DND-41 (cell line): ENCODE data around the gene ESCO1.

Experiments
- ATAC-seq: fragments of 200-7000 bp; cut with Tn5 transposase; 3 replicates; pipeline ENCODE4 v1.9.1; 2021; ENCODE audit warnings: low read depth; ENCODE audit not compliant: insufficient read depth
- DNase-seq: peaks from one replicate; pipeline ENCODE4 v3.0.0-alpha.2; 2020
- H2AFZ ChIP-seq: 2 replicates; pipeline ENCODE4 v1.6.0; 2012; ENCODE audit warnings: low read depth, low read length
- H3K27ac ChIP-seq: 2 replicates; pipeline ENCODE4 v1.5.1; 2012; ENCODE audit warnings: low read length, inconsistent platforms
- H3K27me3 ChIP-seq: fragments of 200-600 bp; sonication (generic); 2 replicates; pipeline ENCODE4 v1.6.0; 2012; ENCODE audit warnings: low read length, mild to moderate bottlenecking, inconsistent platforms; ENCODE audit not compliant: insufficient read depth, poor library complexity
- H3K36me3 ChIP-seq: 2 replicates; pipeline ENCODE4 v1.5.1; 2012; ENCODE audit warnings: low read length, inconsistent platforms; ENCODE audit not compliant: insufficient read depth
- H3K4me1 ChIP-seq: 2 replicates; pipeline ENCODE4 v1.5.1; 2012; ENCODE audit warnings: mild to moderate bottlenecking, low read length; ENCODE audit not compliant: insufficient read depth
- H3K4me2 ChIP-seq: 2 replicates; pipeline ENCODE4 v1.6.0; 2012; ENCODE audit warnings: mild to moderate bottlenecking, moderate library complexity, low read length, inconsistent platforms; ENCODE audit not compliant: insufficient read depth
- H3K4me3 ChIP-seq, 2 experiments: fragments of 200-600 bp in 1 of 2; shearing (Covaris generic) in 1 of 2; 2 replicates each; pipeline ENCODE4 v1.5.1; 2012 to 2016; ENCODE audit warnings: inconsistent platforms in 2 of 2, low read length in 2 of 2, mild to moderate bottlenecking in 2 of 2, low read depth in 1 of 2, moderate library complexity in 1 of 2
- H3K79me2 ChIP-seq: 2 replicates; pipeline ENCODE4 v1.6.0; 2012; ENCODE audit warnings: low read length, inconsistent platforms; ENCODE audit not compliant: insufficient read depth
- H3K9ac ChIP-seq: 2 replicates; pipeline ENCODE4 v1.6.0; 2012; ENCODE audit warnings: low read depth, mild to moderate bottlenecking, inconsistent platforms, low read length, moderate library complexity
- H3K9me3 ChIP-seq: 2 replicates; pipeline ENCODE4 v1.5.1; 2012; ENCODE audit warnings: low read length, moderate library complexity, mild to moderate bottlenecking, inconsistent platforms; ENCODE audit not compliant: insufficient read depth, severe bottlenecking
- H4K20me1 ChIP-seq: 2 replicates; pipeline ENCODE4 v1.6.0; 2012; ENCODE audit warnings: low read length; ENCODE audit not compliant: insufficient read depth
- CTCF ChIP-seq: IDR thresholded peaks from 2 replicates; pipeline ENCODE4 v1.5.1; 2012; ENCODE audit warnings: borderline replicate concordance, low read length, moderate library complexity, mild to moderate bottlenecking; ENCODE audit not compliant: poor library complexity, severe bottlenecking; ENCODE audit errors: extremely low read depth
- EZH2 ChIP-seq: IDR thresholded peaks from 3 replicates; pipeline ENCODE4 v1.6.1; 2012; ENCODE audit warnings: borderline replicate concordance, low read depth, mild to moderate bottlenecking, moderate library complexity, low read length, inconsistent platforms; ENCODE audit not compliant: severe bottlenecking

Gene ESCO1

GRCh38 chr18:21484851-21485636, 115.5 kb downstream of the ESCO1 start:
- H3K27me3 ChIP-seq: no peaks in the 10 kb centered on the region
- H3K9me3 ChIP-seq: no peaks in the 10 kb centered on the region
- no peak overlapping the region for H3K27ac ChIP-seq
- no peak overlapping the region for H3K9ac ChIP-seq
- H3K4me3 ChIP-seq: no peak overlapping the region
- H3K4me2 ChIP-seq: no peak overlapping the region
- H3K4me1 ChIP-seq: no peaks in the 10 kb centered on the region
- no peak for TF ChIP-seq EZH2
- no peak for TF ChIP-seq CTCF
- H2AFZ ChIP-seq: no peak overlapping the region
- ATAC-seq (no peak), DNase-seq (no peak)
- no peaks in the 10 kb centered on the region for H3K79me2 ChIP-seq
- no peaks in the 10 kb centered on the region for H4K20me1 ChIP-seq
- H3K36me3 ChIP-seq: no peaks in the 10 kb centered on the region

- ATAC-seq: no peak
- no peaks in the 10 kb centered on the region for H4K20me1 ChIP-seq
- H3K4me3 ChIP-seq: no peak overlapping the region
- no peaks in the 10 kb centered on the region for H3K79me2 ChIP-seq
- DNase-seq: no peak
- no peak overlapping the region for H3K9ac ChIP-seq
- no peaks in the 10 kb centered on the region for H3K4me1 ChIP-seq
- H3K27me3 ChIP-seq: no peaks in the 10 kb centered on the region
- no peaks in the 10 kb centered on the region for H3K36me3 ChIP-seq
- H3K4me2 ChIP-seq: no peak overlapping the region
- no peak overlapping the region for H3K27ac ChIP-seq
- H2AFZ ChIP-seq: no peak overlapping the region
- H3K9me3 ChIP-seq: no peaks in the 10 kb centered on the region
- TF ChIP-seq CTCF (no peak), EZH2 (no peak)
These were observed 117.5 kb downstream of the ESCO1 start for GRCh38 chr18:21483051-21483450.

DNA sequence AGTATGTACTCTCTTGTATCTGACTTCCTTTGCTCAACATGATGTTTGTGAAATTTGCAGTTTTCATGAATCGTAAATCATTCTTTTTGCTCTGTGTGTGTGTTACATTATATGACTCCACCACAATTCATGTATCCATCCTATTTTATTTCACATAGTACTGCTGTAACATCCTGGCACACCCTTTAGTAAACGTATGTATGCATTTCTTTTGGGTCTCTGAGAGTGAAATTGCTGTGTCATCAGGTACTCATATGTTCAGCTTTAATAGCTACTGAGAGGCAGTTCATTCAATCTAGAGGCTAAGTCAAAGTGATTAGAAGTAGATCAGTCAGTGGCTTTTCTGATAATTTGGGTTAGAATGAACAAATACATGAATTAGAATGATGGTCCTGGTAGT, 118.8 kb downstream of the ESCO1 start:
- no peaks in the 10 kb centered on the region for H3K4me1 ChIP-seq
- no peak overlapping the region for H3K4me2 ChIP-seq
- no peaks in the 10 kb centered on the region for H3K36me3 ChIP-seq
- TF ChIP-seq EZH2 (no peak), CTCF (no peak)
- no peak overlapping the region for H3K4me3 ChIP-seq
- DNase-seq (no peak), ATAC-seq (no peak)
- no peak overlapping the region for H3K9ac ChIP-seq
- H3K79me2 ChIP-seq: no peaks in the 10 kb centered on the region
- no peak overlapping the region for H2AFZ ChIP-seq
- no peaks in the 10 kb centered on the region for H4K20me1 ChIP-seq
- H3K27ac ChIP-seq: no peak overlapping the region
- H3K9me3 ChIP-seq: no peaks in the 10 kb centered on the region
- H3K27me3 ChIP-seq: no peaks in the 10 kb centered on the region
